Measurements from ENCODE around the gene ZNF74. TPM values are rescaled to one million over a fixed set of nuclear protein-coding genes. Genes with fewer than 3 reads are reported as not detected.

Gene ZNF74
- total RNA-seq, 4 donors from 2014 or later, result 9.6 to 20.0 (median 15.0) TPM

DNA sequence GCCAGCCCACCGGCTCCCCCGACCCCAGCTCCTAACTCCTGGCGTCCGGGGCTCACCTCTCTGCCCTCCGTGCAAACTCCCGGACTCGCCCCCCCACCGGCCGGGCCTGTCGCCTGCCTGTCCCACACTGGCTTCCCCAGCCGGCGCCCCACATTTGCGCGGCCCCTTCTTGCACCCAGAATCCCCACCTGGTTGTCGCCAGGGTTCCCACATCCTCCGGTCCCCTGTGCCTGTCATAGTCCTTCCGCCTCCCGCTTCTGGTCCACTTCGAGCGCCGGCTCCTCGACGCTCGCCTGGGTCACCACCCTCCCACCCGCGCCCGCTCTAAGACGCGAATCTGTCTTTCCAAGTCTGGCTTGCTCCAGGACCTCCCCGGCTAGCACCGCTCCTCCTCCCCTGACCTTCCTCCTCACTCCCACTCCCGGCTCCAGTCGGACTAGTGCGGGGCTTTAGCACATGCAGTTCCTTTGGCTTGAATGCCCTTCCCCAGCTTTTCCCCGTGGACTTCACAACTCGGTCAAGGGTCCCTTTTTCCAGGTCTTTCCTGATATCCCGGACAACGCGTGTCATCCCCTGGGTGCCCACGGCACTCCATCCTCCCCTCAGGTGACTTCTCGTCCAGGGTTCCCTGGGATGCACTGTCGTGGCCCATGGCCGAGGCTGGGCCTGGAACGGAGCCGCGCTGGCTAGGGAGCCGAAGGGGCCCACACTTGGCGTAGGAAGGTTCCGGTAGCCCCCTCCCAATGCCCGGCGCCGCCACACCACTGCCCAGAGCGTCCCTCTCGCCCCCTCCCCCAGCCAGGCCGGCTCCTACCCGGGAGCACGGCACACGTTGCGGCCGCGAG, 43.0 kb downstream of the ZNF74 start:
- no peaks in the 10 kb centered on the region for H3K9me3 ChIP-seq
- H3K36me3 ChIP-seq, result peaks cover 0 to 12% (median 4%) of the 10 kb centered on the region in 4 donors
- H3K27me3 ChIP-seq, result peaks cover 0 to 20% (median 0%) of the 10 kb centered on the region in 4 donors
- DNase-seq (ENCODE audit: extremely low spot score), result no peak
- intact Hi-C loops (cut with DNase I), result loop anchor here (5.0 kb wide), 1 partner anchor 60 kb away; the partner anchor contains the start of gene KLHL22
- TF ChIP-seq POLR2AphosphoS5 (IDR thresholded peaks at IDR 0.05), result no peak
- TF ChIP-seq EP300 (IDR thresholded peaks at IDR 0.05), result no peak
- TF ChIP-seq POLR2A (IDR thresholded peaks at IDR 0.05; ENCODE audit: low read depth), result no peak
- TF ChIP-seq, protein P1, sequence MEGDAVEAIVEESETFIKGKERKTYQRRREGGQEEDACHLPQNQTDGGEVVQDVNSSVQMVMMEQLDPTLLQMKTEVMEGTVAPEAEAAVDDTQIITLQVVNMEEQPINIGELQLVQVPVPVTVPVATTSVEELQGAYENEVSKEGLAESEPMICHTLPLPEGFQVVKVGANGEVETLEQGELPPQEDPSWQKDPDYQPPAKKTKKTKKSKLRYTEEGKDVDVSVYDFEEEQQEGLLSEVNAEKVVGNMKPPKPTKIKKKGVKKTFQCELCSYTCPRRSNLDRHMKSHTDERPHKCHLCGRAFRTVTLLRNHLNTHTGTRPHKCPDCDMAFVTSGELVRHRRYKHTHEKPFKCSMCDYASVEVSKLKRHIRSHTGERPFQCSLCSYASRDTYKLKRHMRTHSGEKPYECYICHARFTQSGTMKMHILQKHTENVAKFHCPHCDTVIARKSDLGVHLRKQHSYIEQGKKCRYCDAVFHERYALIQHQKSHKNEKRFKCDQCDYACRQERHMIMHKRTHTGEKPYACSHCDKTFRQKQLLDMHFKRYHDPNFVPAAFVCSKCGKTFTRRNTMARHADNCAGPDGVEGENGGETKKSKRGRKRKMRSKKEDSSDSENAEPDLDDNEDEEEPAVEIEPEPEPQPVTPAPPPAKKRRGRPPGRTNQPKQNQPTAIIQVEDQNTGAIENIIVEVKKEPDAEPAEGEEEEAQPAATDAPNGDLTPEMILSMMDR (IDR thresholded peaks at IDR 0.05), result no peak
- under 1% methylated on average over 32 of the region's 61 CpGs for WGBS
- H3K27ac ChIP-seq (replicated peaks in 1 of 4), result peak overlapping the region; percentile 73 to 89 (median 80)
- peaks cover 31 to 54% (median 42%) of the 10 kb centered on the region in 4 donors for H3K4me1 ChIP-seq
- peak overlapping the region; percentile 68 to 82 (median 72) for H3K4me3 ChIP-seq

DNA sequence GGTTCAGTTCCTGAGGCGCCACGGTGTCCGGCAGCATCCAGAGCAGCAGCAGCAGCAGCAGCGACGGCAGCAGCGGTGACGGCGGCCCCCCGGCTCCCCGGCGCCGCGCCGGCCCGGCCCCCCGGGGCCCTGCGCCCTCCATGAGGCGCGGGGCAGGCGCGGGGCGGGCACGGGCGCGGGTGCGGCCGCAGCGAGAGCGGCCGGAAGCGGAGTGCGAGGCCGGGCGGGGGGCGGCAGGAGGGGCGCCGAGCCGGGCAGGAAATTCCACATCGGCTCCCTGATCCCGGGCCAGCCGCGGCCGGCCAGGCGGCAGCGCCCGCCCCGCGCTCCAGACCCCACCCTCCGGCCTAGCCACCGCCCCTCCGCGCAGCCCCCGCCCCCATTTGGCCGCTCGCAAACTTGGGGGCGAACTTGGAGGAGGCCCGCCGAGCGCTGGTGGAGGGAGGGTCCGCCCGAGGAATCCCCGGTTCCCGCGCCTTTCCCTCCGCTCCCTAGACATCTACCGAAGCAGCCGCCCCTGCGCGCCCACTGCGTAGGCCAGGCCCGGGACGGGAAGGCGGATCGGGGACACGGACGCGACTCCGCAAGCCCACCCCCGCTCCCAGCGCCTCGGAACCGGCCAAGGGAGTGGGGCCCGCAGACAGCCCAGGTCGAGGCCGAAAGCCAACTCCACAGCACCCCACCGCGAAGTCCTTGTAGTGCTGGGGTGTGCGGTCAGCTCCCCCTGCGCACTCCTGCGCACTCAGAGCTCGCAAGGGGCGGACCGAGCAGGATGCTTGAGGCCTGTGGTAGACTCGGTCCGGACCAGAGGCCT, 43.9 kb downstream of the ZNF74 start, which contains the start of gene SCARF2:
SCARF2 (minus strand) TSS at position 213 of the 814 bp plus-strand sequence; CDS start at position 142, 71 bp downstream.
- peaks cover 0 to 21% (median 13%) of the 10 kb centered on the region in 4 donors for H3K36me3 ChIP-seq
- peaks cover 0 to 15% (median 0%) of the 10 kb centered on the region in 4 donors for H3K27me3 ChIP-seq
- TF ChIP-seq, protein P1 (IDR thresholded peaks at IDR 0.05), result no peak
- peak; percentile 18 to 37 for TF ChIP-seq POLR2AphosphoS5 (IDR thresholded peaks at IDR 0.05)
- peak within 1 kb of the TSS; percentile 73 to 89 (median 80) for H3K27ac ChIP-seq (replicated peaks in 1 of 4)
- peak within 1 kb of the TSS; percentile 68 to 82 (median 72) for H3K4me3 ChIP-seq
- H3K9me3 ChIP-seq, result no peaks in the 10 kb centered on the region
- no peak for DNase-seq (ENCODE audit: extremely low spot score)
- intact Hi-C loops (cut with DNase I), result loop anchor here (5.0 kb wide), 1 partner anchor 59 kb away; the partner anchor contains the start of gene KLHL22
- peaks cover 31 to 54% (median 42%) of the 10 kb centered on the region in 4 donors for H3K4me1 ChIP-seq
- WGBS, result under 1% methylated on average over 34 of the region's 95 CpGs

DNA sequence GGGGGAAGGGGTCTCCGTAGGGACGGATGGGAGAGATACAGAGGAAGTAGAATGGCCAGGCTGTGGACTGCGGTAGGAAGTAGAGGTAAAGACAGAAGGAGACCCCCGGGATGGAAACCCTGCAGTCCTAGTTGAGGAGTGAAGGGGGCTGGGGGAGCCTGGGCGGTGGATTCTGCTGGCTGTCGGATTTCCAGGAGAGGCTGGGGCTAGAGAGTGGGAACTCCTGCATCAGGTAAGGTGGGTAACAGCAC, 44.4 kb downstream of the ZNF74 start:
- intact Hi-C loops (cut with DNase I), result loop anchor here (5.0 kb wide), 1 partner anchor 59 kb away; the partner anchor contains the start of gene KLHL22
- Histone ChIP-seq H3K4me1 (peaks cover 31 to 54% (median 42%) of the 10 kb centered on the region in 4 donors), H3K27me3 (peaks cover 0 to 15% (median 0%) of the 10 kb centered on the region in 4 donors), H3K9me3 (no peaks in the 10 kb centered on the region), H3K27ac (replicated peaks in 1 of 4) (peak overlapping the region; percentile 73 to 89 (median 80)), H3K36me3 (peaks cover 0 to 24% (median 17%) of the 10 kb centered on the region in 4 donors), H3K4me3 (peak overlapping the region; percentile 68 to 82 (median 72))
- TF ChIP-seq POLR2AphosphoS5 (IDR thresholded peaks at IDR 0.05) (no peak), EP300 (IDR thresholded peaks at IDR 0.05) (no peak), POLR2A (IDR thresholded peaks at IDR 0.05; ENCODE audit: low read depth) (no peak)
- TF ChIP-seq, protein P1 (IDR thresholded peaks at IDR 0.05), result no peak
- 27% methylated on average over 6 of the region's 6 CpGs for WGBS
- DNase-seq (ENCODE audit: extremely low spot score), result no peak

DNA sequence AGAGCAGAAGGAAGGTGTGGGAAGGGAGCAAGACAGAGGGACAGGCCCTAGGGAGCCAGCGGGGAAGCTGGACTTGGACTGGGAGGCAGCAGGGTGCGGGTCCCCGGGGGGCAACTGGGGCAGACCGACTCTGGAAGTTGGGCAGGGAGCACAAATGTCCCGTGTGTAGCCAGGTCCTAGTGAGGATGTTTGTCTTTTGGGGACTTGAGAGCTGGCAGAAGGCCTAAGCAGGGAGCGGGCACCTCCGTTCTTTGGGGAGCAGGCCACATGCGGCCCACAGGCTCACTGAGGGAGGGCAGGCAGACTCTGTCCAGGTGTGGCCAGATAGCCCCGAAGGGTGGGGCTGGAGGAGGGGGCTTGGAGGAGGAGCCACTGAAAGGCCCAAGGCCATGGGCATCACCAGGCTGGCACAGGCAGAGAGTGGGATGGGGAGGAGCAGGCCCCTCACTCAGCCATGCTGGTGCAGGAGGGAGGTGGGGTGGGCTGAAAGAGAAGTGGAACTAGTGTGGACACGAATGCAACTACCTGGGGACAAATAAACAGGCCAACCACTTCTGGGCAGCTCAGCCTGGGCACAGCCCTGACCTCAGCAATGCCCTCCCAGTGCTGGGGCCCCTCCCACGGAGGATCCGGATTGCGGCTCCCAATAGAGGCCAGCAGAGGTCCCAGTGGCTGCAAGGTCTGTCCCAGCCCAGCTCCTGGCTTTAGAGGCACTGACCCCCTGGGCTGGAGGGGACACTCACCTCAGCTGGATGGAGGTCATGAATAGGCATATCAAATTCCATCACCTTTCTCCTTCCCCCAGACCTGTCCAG, 44.9 kb downstream of the ZNF74 start:
- intact Hi-C loops (cut with DNase I), result loop anchor here (5.0 kb wide), 1 partner anchor 58 kb away; the partner anchor contains the start of gene KLHL22
- H3K4me1 ChIP-seq, result peaks cover 31 to 54% (median 42%) of the 10 kb centered on the region in 4 donors
- H3K27me3 ChIP-seq, result peaks cover 0 to 15% (median 0%) of the 10 kb centered on the region in 4 donors
- TF ChIP-seq, protein P1 (IDR thresholded peaks at IDR 0.05), result peak in 1 of 3 experiments; percentile 27
- TF ChIP-seq POLR2AphosphoS5 (IDR thresholded peaks at IDR 0.05) (no peak), POLR2A (IDR thresholded peaks at IDR 0.05; ENCODE audit: low read depth) (no peak)
- H3K36me3 ChIP-seq, result peaks cover 2 to 29% (median 22%) of the 10 kb centered on the region in 4 donors
- WGBS, result 73% methylated on average over 10 of the region's 13 CpGs
- H3K27ac ChIP-seq (replicated peaks in 1 of 4), result peak overlapping the region; percentile 73 to 89 (median 80)
- peak overlapping the region; percentile 68 to 82 (median 72) for H3K4me3 ChIP-seq
- H3K9me3 ChIP-seq, result no peaks in the 10 kb centered on the region
- DNase-seq (ENCODE audit: extremely low spot score), result no peak
